ENCODE measurements around the gene TBX10.

GRCh38 chr11:67599149-67599548 lies 40.4 kb downstream of the TBX10 start:
- TF ChIP-seq POLR2A (IDR thresholded peaks at IDR 0.05) (no peak), CTCF (IDR thresholded peaks at IDR 0.05) (no peak), EP300 (IDR thresholded peaks at IDR 0.05) (no peak), POLR2AphosphoS5 (IDR thresholded peaks at IDR 0.05) (no peak)

All from upper lobe of left lung (tissue), 4 donors.